B cell (primary cell): ENCODE data around the gene LRRC8B. TPM values are rescaled to one million over a fixed set of nuclear protein-coding genes. Genes with fewer than 3 reads are reported as not detected.

Source experiments
- ATAC-seq: fragments of 200-7000 bp; cut with Tn5 transposase; one replicate; pipeline ENCODE4 v1.10.0; 2021; ENCODE audit warnings: low read depth, mild to moderate bottlenecking, moderate number of reproducible peaks, moderate library complexity
- CTCF ChIA-PET: fragments of 350-600 bp; sonication (Branson Sonifier 250); formaldehyde crosslinking; loops from one replicate; lab custom pipeline; 2021; ENCODE audit warnings: antibody characterized with exemption, inconsistent platforms; lab: Charles Lee
- POLR2A ChIA-PET: fragments of 350-600 bp; sonication (Branson Sonifier 250); formaldehyde crosslinking; loops from one replicate; lab custom pipeline; 2021; ENCODE audit warnings: antibody characterized with exemption; lab: Charles Lee
- DNase-seq: peaks from one replicate; pipeline ENCODE4 v3.0.0; 2013
- H2AFZ ChIP-seq: 2 replicates; pipeline ENCODE4 v1.6.1; 2012; ENCODE audit warnings: mild to moderate bottlenecking, low read depth, low read length; ENCODE audit not compliant: insufficient read depth, poor library complexity, severe bottlenecking
- H3K27ac ChIP-seq, 2 donors: 1 replicate in 1 of 2; 2 replicates in 1 of 2; pipeline ENCODE4 v1.5.1; 2012 to 2013; ENCODE audit warnings: low read length in 2 of 2, mild to moderate bottlenecking in 2 of 2, moderate library complexity in 1 of 2
- H3K27me3 ChIP-seq, 4 experiments: fragments of 200-600 bp in 1 of 4; sonication (generic) in 1 of 4; replicated peaks in 1 of 4; 1 replicate in 2 of 4; 2 replicates in 2 of 4; pipeline versions ENCODE4 v1.6.1 to v1.7.0; 2013 to 2016; ENCODE audit warnings: low read length in 3 of 4, mild to moderate bottlenecking in 2 of 4, mixed read lengths in 1 of 4, moderate library complexity in 1 of 4; ENCODE audit not compliant: insufficient read depth in 4 of 4, control insufficient read depth in 3 of 4; ENCODE audit errors: control extremely low read depth in 1 of 4
- H3K36me3 ChIP-seq, 2 experiments: replicated peaks in 1 of 2; 1 replicate in 1 of 2; 2 replicates in 1 of 2; pipeline versions ENCODE4 v1.6.1 to v1.7.1; 2013; ENCODE audit warnings: low read length in 1 of 2; ENCODE audit not compliant: insufficient read depth in 2 of 2, control insufficient read depth in 1 of 2; ENCODE audit errors: control extremely low read depth in 1 of 2, extremely low read depth in 1 of 2
- H3K4me1 ChIP-seq, 2 donors: fragments of 200-600 bp in 1 of 2; sonication (generic) in 1 of 2; 1 replicate in 1 of 2; 2 replicates in 1 of 2; pipeline versions ENCODE4 v1.5.1 to v1.6.1; 2013 to 2017; ENCODE audit warnings: low read length in 2 of 2; ENCODE audit not compliant: control insufficient read depth in 2 of 2, insufficient read depth in 2 of 2
- H3K4me2 ChIP-seq: replicated peaks from 2 replicates; pipeline ENCODE3; 2012; ENCODE audit warnings: mild to moderate bottlenecking, low read depth, low read length; ENCODE audit not compliant: poor library complexity, severe bottlenecking
- H3K4me3 ChIP-seq, 5 experiments: fragments of 200-600 bp in 1 of 5; sonication (generic) in 1 of 5; 1 replicate in 3 of 5; 2 replicates in 2 of 5; pipeline versions ENCODE4 v1.5.1 to v1.7.0; 2011 to 2016; ENCODE audit warnings: low read length in 4 of 5, mild to moderate bottlenecking in 4 of 5, low read depth in 2 of 5, control low read depth in 1 of 5, moderate library complexity in 1 of 5; ENCODE audit not compliant: insufficient read depth in 1 of 5; ENCODE audit errors: control extremely low read depth in 1 of 5, extremely low read depth in 1 of 5
- H3K79me2 ChIP-seq: fragments of 200-600 bp; sonication (generic); one replicate; pipeline ENCODE4 v1.6.0; 2016; ENCODE audit warnings: low read length; ENCODE audit not compliant: control insufficient read depth, insufficient read depth
- H3K9ac ChIP-seq: fragments of 200-600 bp; sonication (generic); 2 replicates; pipeline ENCODE4 v1.6.1; 2017; ENCODE audit warnings: mild to moderate bottlenecking, low read length, moderate library complexity
- H3K9me3 ChIP-seq, 3 donors: one replicate each; pipeline versions ENCODE4 v1.6.1 to v1.7.1; 2013; ENCODE audit warnings: low read length in 2 of 3; ENCODE audit not compliant: control insufficient read depth in 2 of 3, insufficient read depth in 1 of 3; ENCODE audit errors: control extremely low read depth in 1 of 3
- H4K20me1 ChIP-seq: 2 replicates; pipeline ENCODE4 v1.6.0; 2012; ENCODE audit warnings: mild to moderate bottlenecking, low read length; ENCODE audit not compliant: insufficient read depth, control insufficient read depth, poor library complexity, severe bottlenecking
- H3K27ac Mint-ChIP-seq: one replicate; pipeline ENCODE4 v1.8.0; 2021; ENCODE audit warnings: mixed read lengths
- H3K27me3 Mint-ChIP-seq: one replicate; pipeline ENCODE4 v1.8.0; 2021; ENCODE audit warnings: mixed read lengths
- H3K4me1 Mint-ChIP-seq: one replicate; pipeline ENCODE4 v1.8.0; 2021; ENCODE audit warnings: mixed read lengths
- H3K4me3 Mint-ChIP-seq: one replicate; pipeline ENCODE4 v1.8.0; 2021; ENCODE audit warnings: mixed read lengths
- H3K9me3 Mint-ChIP-seq: one replicate; pipeline ENCODE4 v1.8.0; 2022; ENCODE audit warnings: mixed read lengths; ENCODE audit not compliant: insufficient read depth
- EZH2 ChIP-seq: IDR thresholded peaks from 2 replicates; pipeline ENCODE4 v1.6.1; 2012; ENCODE audit warnings: borderline replicate concordance, low read depth, mild to moderate bottlenecking, moderate library complexity, low read length; ENCODE audit not compliant: insufficient read depth, poor library complexity, severe bottlenecking
- WGBS: methylation state at CpG from one replicate; pipeline ENCODE4 v1.1.5; 2013; ENCODE audit warnings: missing lambda C conversion rate; ENCODE audit not compliant: insufficient coverage; 5-methylcytosine and 5-hydroxymethylcytosine counted together
- intact Hi-C: fragments of 100-400 bp; cut with micrococcal nuclease; formaldehyde crosslinking; loops from one replicate; pipeline ENCODE4 v1.10.0; 2022
- polyA plus RNA-seq: library from polyadenylated mRNA; depleted of rRNA; stranded (reverse); fragments of >200 nt; gene quantifications from 2 replicates; pipeline ENCODE4 v1.2.3, GENCODE V29; 2012
- total RNA-seq, 2 donors: library from RNA; stranded (reverse); fragments of 120-200 nt in 1 of 2; gene quantifications; 1 replicate in 1 of 2; 2 replicates in 1 of 2; pipeline versions ENCODE4 v1.2.3 to v1.2.4, GENCODE V29; 2013 to 2022
- TF ChIP-seq, protein P1 (sequence below): fragments of 200-600 bp; IDR thresholded peaks from one replicate; pipeline ENCODE4 v1.8.0; 2022; ENCODE audit warnings: antibody characterized with exemption, mild to moderate bottlenecking

LRRC8B gene
- total and polyA plus RNA-seq, 2 donors (not counting 1 experiment from before 2014, with no cell fraction given) = 2.2 to 9.9 TPM

DNA sequence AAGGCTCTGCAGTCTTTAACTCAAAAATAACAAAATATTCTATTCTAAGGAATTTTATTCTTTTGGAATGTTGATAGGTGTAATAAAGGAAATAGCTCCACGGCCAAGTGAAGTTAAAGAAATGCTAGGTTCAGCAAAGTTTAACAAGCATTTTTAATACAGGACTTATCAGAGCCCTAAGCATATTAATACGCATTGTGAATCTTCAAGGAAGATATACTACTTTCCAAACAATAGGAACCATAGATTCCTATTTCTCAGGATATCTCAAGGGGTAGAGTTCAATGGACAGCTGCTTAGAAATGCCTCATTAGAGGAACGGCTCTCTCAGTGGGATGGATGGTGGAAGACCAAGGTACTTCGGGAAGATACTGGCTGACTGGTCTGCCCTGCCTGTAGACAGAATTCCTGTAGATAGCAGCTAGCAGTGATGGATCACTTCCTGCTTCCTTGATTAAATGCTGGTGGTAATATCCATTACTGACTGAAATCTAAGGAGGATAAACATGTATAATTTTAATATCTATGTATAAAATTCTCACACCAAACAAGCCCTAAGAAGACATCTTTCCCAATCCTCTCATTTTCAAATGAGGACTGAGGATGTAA, 100.2 kb downstream of the LRRC8B start:
- Mint-ChIP-seq H3K9me3 (no peaks in the 10 kb centered on the region), H3K27ac (no peak overlapping the region), H3K4me1 (peaks cover 14% of the 10 kb centered on the region), H3K27me3 (no peaks in the 10 kb centered on the region), H3K4me3 (no peak overlapping the region)
- no peaks in the 10 kb centered on the region for H3K9me3 ChIP-seq
- intact Hi-C loops = no loop called here
- no peaks in the 10 kb centered on the region for H3K36me3 ChIP-seq
- H3K4me2 ChIP-seq = no peak overlapping the region
- H3K4me3 ChIP-seq = no peak overlapping the region
- ChIA-PET CTCF (interaction anchor here (0.9 to 17.1 kb wide), 6 partner anchors 8 to 142 kb away, joined by 3 to 334 read pairs (median 4); partner anchors contain the start of gene LRRC8C), POLR2A (no interaction called here)
- no peak for TF ChIP-seq EZH2
- TF ChIP-seq, protein P1, sequence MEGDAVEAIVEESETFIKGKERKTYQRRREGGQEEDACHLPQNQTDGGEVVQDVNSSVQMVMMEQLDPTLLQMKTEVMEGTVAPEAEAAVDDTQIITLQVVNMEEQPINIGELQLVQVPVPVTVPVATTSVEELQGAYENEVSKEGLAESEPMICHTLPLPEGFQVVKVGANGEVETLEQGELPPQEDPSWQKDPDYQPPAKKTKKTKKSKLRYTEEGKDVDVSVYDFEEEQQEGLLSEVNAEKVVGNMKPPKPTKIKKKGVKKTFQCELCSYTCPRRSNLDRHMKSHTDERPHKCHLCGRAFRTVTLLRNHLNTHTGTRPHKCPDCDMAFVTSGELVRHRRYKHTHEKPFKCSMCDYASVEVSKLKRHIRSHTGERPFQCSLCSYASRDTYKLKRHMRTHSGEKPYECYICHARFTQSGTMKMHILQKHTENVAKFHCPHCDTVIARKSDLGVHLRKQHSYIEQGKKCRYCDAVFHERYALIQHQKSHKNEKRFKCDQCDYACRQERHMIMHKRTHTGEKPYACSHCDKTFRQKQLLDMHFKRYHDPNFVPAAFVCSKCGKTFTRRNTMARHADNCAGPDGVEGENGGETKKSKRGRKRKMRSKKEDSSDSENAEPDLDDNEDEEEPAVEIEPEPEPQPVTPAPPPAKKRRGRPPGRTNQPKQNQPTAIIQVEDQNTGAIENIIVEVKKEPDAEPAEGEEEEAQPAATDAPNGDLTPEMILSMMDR = no peak
- no peaks in the 10 kb centered on the region for H3K27me3 ChIP-seq
- H3K4me1 ChIP-seq = peaks cover 2 to 6% of the 10 kb centered on the region in 2 donors
- 100% methylated on average over 1 of the region's 4 CpGs for WGBS
- no peak overlapping the region for H3K9ac ChIP-seq
- H3K27ac ChIP-seq = no peak overlapping the region
- ATAC-seq (no peak), DNase-seq (no peak)
- no peaks in the 10 kb centered on the region for H4K20me1 ChIP-seq
- H3K79me2 ChIP-seq = peaks cover 6% of the 10 kb centered on the region
- H2AFZ ChIP-seq = no peak overlapping the region

DNA sequence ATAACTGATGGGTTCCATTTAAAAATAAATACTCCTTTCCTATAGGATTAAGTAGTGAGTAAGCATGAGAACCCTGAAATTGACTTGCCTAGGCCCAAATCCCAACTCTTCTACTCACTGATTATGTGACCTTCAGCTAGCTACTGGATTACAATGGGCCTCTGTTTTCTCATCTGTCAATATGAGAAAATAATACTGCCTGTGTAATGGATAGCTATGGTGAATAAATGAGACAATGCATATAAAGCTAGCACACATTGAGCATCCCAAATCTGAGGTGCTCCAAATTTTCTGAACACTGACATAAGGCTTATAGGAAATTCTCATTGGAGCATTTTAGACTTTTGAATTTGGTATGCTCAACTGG, 103.0 kb downstream of the LRRC8B start:
- Histone ChIP-seq H3K4me3 (no peak overlapping the region), H3K36me3 (no peaks in the 10 kb centered on the region), H3K9me3 (no peaks in the 10 kb centered on the region), H4K20me1 (no peaks in the 10 kb centered on the region), H3K9ac (no peak overlapping the region), H3K27ac (no peak overlapping the region), H3K4me2 (no peak overlapping the region), H3K4me1 (peaks cover 11% of the 10 kb centered on the region in 2 donors), H2AFZ (no peak overlapping the region), H3K79me2 (peaks cover 12% of the 10 kb centered on the region), H3K27me3 (no peaks in the 10 kb centered on the region)
- Mint-ChIP-seq H3K9me3 (no peaks in the 10 kb centered on the region), H3K4me3 (no peak overlapping the region), H3K27ac (no peak overlapping the region), H3K4me1 (peaks cover 33% of the 10 kb centered on the region), H3K27me3 (no peaks in the 10 kb centered on the region)
- POLR2A ChIA-PET = interaction anchor here (0.9 kb wide), 1 partner anchor 135 kb away, joined by 3 read pairs; no protein-coding TSS in a partner anchor
- CTCF ChIA-PET = interaction anchor here (1.5 to 17.1 kb wide), 3 partner anchors 12 to 135 kb away, joined by 5 to 334 read pairs (median 6); no protein-coding TSS in a partner anchor
- TF ChIP-seq, protein P1 = no peak
- intact Hi-C loops = no loop called here
- ATAC-seq (no peak), DNase-seq (no peak)
